HG02759 (cell line): ENCODE data around the gene TPX2.
"Not testable (repeated sequence)": the region's sequence is repeated elsewhere in the genome, so short reads cannot be mapped to it uniquely, and the experiment has no call there.

Experiments used
- ATAC-seq: cut with Tn5 transposase; IDR thresholded peaks from one replicate; pipeline ENCODE4 v1.9.1; 2021; ENCODE audit warnings: mild to moderate bottlenecking, moderate library complexity; ENCODE audit not compliant: unreplicated experiment

Gene TPX2

GRCh38 chr20:31718952-31719643 is 20.0 kb upstream of the TPX2 start:
- ATAC-seq, result no peak

- ATAC-seq, result no peak
These were observed 19.2 kb upstream of the TPX2 start for GRCh38 chr20:31719644-31720485.

GRCh38 chr20:31720486-31721407 is 18.3 kb upstream of the TPX2 start:
- no peak for ATAC-seq

- ATAC-seq, result no peak
These were observed 17.5 kb upstream of the TPX2 start for GRCh38 chr20:31721408-31722256.

- peak; percentile 19 for ATAC-seq
These were observed 16.6 kb upstream of the TPX2 start, which contains the start of gene BCL2L1 for GRCh38 chr20:31722257-31723068. BCL2L1 (minus strand) TSS chr20:31722868; CDS start chr20:31722218, 650 bp downstream.

- ATAC-seq, result no peak
These were observed 16.1 kb upstream of the TPX2 start for GRCh38 chr20:31723069-31723318.

GRCh38 chr20:31723319-31724078 is 15.6 kb upstream of the TPX2 start:
- peak; percentile 91 for ATAC-seq

- ATAC-seq, result no peak
These were observed 7.8 kb upstream of the TPX2 start for GRCh38 chr20:31731321-31731717.

- ATAC-seq, result peak; percentile 12
These were observed 474 bp downstream of the TPX2 start for GRCh38 chr20:31739550-31739977.

- no peak for ATAC-seq
These were observed 1.1 kb downstream of the TPX2 start for GRCh38 chr20:31740208-31740607.

- ATAC-seq, result no peak
These were observed 1.7 kb downstream of the TPX2 start for GRCh38 chr20:31740656-31741323.

- ATAC-seq, result no peak
These were observed 7.2 kb downstream of the TPX2 start for GRCh38 chr20:31746068-31746878.

GRCh38 chr20:31747028-31747427 is 7.9 kb downstream of the TPX2 start:
- ATAC-seq, result not testable (repeated sequence)

- ATAC-seq, result no peak
These were observed 8.6 kb downstream of the TPX2 start for GRCh38 chr20:31747640-31748039.

- no peak for ATAC-seq
These were observed 10.1 kb downstream of the TPX2 start for GRCh38 chr20:31749223-31749622.

GRCh38 chr20:31751126-31751525 is 12.0 kb downstream of the TPX2 start:
- ATAC-seq, result no peak

- ATAC-seq, result no peak
These were observed 18.2 kb downstream of the TPX2 start for GRCh38 chr20:31757254-31757653.
